GM21447 (cell line): ENCODE results near the gene SEPTIN3.

Source experiments
- ATAC-seq: cut with Tn5 transposase; IDR thresholded peaks from one replicate; pipeline ENCODE4 v1.9.1; 2021; ENCODE audit not compliant: unreplicated experiment

Gene SEPTIN3

GRCh38 chr22:42013385-42013784, 44.1 kb downstream of the SEPTIN3 start:
- ATAC-seq: no peak

- ATAC-seq: no peak
These were observed 46.9 kb downstream of the SEPTIN3 start for GRCh38 chr22:42016111-42016510.

GRCh38 chr22:42018224-42018623, 49.0 kb downstream of the SEPTIN3 start:
- no peak for ATAC-seq
